ENCODE results near the gene MTIF2.

Gene MTIF2

GRCh38 chr2:55236992-55237543, 32.0 kb downstream of the MTIF2 start:
- Histone ChIP-seq H3K4me3 (ENCODE audit: low read length) (no peak overlapping the region), H3K9me2 (replicated peaks; ENCODE audit: insufficient read depth, low read length) (no peaks in the 10 kb centered on the region), H3K9me3 (replicated peaks; ENCODE audit: insufficient read depth, low read length) (no peaks in the 10 kb centered on the region), H3K79me2 (ENCODE audit: low read length) (peaks cover 30% of the 10 kb centered on the region), H3K27me3 (replicated peaks; ENCODE audit: insufficient read depth, low read length) (no peaks in the 10 kb centered on the region), H3K4me1 (ENCODE audit: low read length) (peaks cover 11% of the 10 kb centered on the region; the same call in 1 of the 2 replicates), H3K4me2 (ENCODE audit: low read depth, low read length) (no peak overlapping the region), H2AFZ (ENCODE audit: low read length) (no peak overlapping the region), H3K27ac (ENCODE audit: low read length) (no peak overlapping the region), H3F3A (ENCODE audit: insufficient read depth, low read length) (peaks cover 42% of the 10 kb centered on the region), H3K36me3 (replicated peaks; ENCODE audit: insufficient read depth, low read length) (peaks cover 3% of the 10 kb centered on the region; the same call in 1 of the 2 replicates), H3K9ac (ENCODE audit: low read length) (no peak overlapping the region), H4K20me1 (ENCODE audit: insufficient read depth, low read length) (no peaks in the 10 kb centered on the region; the same call in 1 of the 2 replicates)
- no peak for DNase-seq
- no peak for TF ChIP-seq EZH2 (optimal IDR thresholded peaks at IDR 0.05; ENCODE audit: low read depth, low read length)
- no peak for TF ChIP-seq CTCF (IDR thresholded peaks at IDR 0.05; ENCODE audit: low read length)
- TF ChIP-seq EZH2phosphoT487 (IDR thresholded peaks at IDR 0.05; ENCODE audit: low read length): no peak

DNA sequence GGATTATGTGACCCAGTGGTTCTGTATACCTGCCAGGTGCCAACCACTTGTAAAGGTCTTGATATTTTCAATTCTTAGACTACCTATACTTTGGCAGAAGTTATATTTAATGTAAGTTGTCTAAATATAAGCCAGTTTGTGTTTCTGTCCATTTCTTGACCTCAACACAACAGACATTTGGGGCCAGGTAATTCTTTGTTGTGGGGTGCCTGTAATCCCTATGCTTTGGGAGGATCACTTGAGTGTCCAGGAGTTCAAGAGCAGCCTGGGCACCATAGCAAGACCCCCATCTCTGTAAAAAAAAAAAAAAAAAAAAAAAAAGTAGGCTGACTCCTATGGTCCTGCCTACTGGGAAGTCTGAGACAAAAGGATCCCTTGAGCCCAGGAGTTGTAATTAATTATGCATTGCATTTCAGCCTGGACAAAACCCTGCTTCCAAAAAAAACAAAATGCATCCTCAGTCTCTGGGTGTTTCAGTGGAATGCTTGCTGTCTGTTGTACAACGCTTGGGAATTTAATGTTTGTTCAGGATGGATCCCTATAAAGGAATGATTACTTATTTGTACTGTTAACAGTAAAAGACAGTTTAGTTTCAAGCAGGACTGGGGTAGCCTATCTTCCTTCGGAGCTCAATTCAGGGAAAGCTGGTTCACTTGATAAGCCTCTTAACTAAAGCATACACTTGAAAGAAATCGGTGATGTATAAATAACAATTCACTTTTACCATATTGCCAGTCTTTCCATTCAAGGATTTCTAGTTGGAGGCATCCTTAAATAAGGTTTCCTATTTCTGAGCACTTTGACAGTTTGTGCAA, 33.1 kb downstream of the MTIF2 start:
- H3K36me3 ChIP-seq (replicated peaks; ENCODE audit: insufficient read depth, low read length): peaks cover 3% of the 10 kb centered on the region; the same call in 1 of the 2 replicates

DNA sequence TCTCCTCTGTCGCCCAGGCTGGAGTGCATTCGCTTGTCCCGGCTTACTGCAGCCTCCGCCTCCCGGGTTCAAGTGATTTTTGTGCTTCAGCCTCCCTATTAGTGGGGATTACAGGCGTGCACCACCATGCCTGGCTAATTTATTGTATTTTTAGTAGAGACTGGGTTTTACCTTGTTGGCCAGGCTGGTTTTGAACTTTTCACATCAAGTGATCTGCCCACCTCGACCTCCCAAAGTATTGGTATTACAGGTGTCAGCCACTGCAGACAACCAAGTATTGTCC, 35.4 kb downstream of the MTIF2 start:
- no peak overlapping the region for H2AFZ ChIP-seq (ENCODE audit: low read length)
- peaks cover 3% of the 10 kb centered on the region; the same call in 1 of the 2 replicates for H3K36me3 ChIP-seq (replicated peaks; ENCODE audit: insufficient read depth, low read length)
- peak overlapping the region; percentile 96; the same call in 1 of the 2 replicates for H3K9ac ChIP-seq (ENCODE audit: low read length)
- H3K27me3 ChIP-seq (replicated peaks; ENCODE audit: insufficient read depth, low read length): no peaks in the 10 kb centered on the region
- H3K4me3 ChIP-seq (ENCODE audit: low read length): peak overlapping the region; percentile 96
- H3K9me3 ChIP-seq (replicated peaks; ENCODE audit: insufficient read depth, low read length): no peaks in the 10 kb centered on the region
- no peak for DNase-seq
- H3K27ac ChIP-seq (ENCODE audit: low read length): peak overlapping the region; percentile 83; the same call in 1 of the 2 replicates
- peaks cover 15% of the 10 kb centered on the region; the same call in 1 of the 2 replicates for H3K4me1 ChIP-seq (ENCODE audit: low read length)
- TF ChIP-seq EZH2phosphoT487 (IDR thresholded peaks at IDR 0.05; ENCODE audit: low read length) (no peak), EZH2 (optimal IDR thresholded peaks at IDR 0.05; ENCODE audit: low read depth, low read length) (no peak)
- H3F3A ChIP-seq (ENCODE audit: insufficient read depth, low read length): peaks cover 42% of the 10 kb centered on the region
- H4K20me1 ChIP-seq (ENCODE audit: insufficient read depth, low read length): no peaks in the 10 kb centered on the region; the same call in 1 of the 2 replicates
- H3K9me2 ChIP-seq (replicated peaks; ENCODE audit: insufficient read depth, low read length): no peaks in the 10 kb centered on the region
- H3K4me2 ChIP-seq (ENCODE audit: low read depth, low read length): peak overlapping the region; percentile 79
- peaks cover 48% of the 10 kb centered on the region for H3K79me2 ChIP-seq (ENCODE audit: low read length)

More for the DNA sequence above, 33.1 kb downstream of the MTIF2 start:
- no peak overlapping the region for H3K27ac ChIP-seq (ENCODE audit: low read length)
- TF ChIP-seq EZH2phosphoT487 (IDR thresholded peaks at IDR 0.05; ENCODE audit: low read length) (no peak), CTCF (IDR thresholded peaks at IDR 0.05; ENCODE audit: low read length) (no peak), EZH2 (optimal IDR thresholded peaks at IDR 0.05; ENCODE audit: low read depth, low read length) (no peak)
- peaks cover 15% of the 10 kb centered on the region; the same call in 1 of the 2 replicates for H3K4me1 ChIP-seq (ENCODE audit: low read length)
- H2AFZ ChIP-seq (ENCODE audit: low read length): no peak overlapping the region
- H3K4me2 ChIP-seq (ENCODE audit: low read depth, low read length): no peak overlapping the region
- H4K20me1 ChIP-seq (ENCODE audit: insufficient read depth, low read length): no peaks in the 10 kb centered on the region; the same call in 1 of the 2 replicates
- no peaks in the 10 kb centered on the region for H3K27me3 ChIP-seq (replicated peaks; ENCODE audit: insufficient read depth, low read length)
- peaks cover 42% of the 10 kb centered on the region for H3F3A ChIP-seq (ENCODE audit: insufficient read depth, low read length)
- H3K9me3 ChIP-seq (replicated peaks; ENCODE audit: insufficient read depth, low read length): no peaks in the 10 kb centered on the region
- no peaks in the 10 kb centered on the region for H3K9me2 ChIP-seq (replicated peaks; ENCODE audit: insufficient read depth, low read length)
- no peak for DNase-seq
- peaks cover 40% of the 10 kb centered on the region for H3K79me2 ChIP-seq (ENCODE audit: low read length)
- H3K4me3 ChIP-seq (ENCODE audit: low read length): no peak overlapping the region
- no peak overlapping the region for H3K9ac ChIP-seq (ENCODE audit: low read length)
